HepG2 (cell line): Measurements from ENCODE around the gene NGEF.

Experiments used
- GABPA ChIP-seq, 2 experiments: IDR thresholded peaks; 2 replicates each; pipeline ENCODE4 v1.6.1; 2011 to 2016; ENCODE audit warnings: low read depth in 2 of 2, low read length in 1 of 2, missing biosample characterization in 1 of 2, missing genetic modification characterization in 1 of 2
- PRPF4 ChIP-seq: fragments of 200-400 bp; formaldehyde crosslinking; IDR thresholded peaks from 2 replicates; pipeline ENCODE4 v1.6.1; 2016; ENCODE audit warnings: low read length, low read depth; ENCODE audit not compliant: poor library complexity, severe bottlenecking
- TAF1 ChIP-seq: sonication (generic); formaldehyde crosslinking; IDR thresholded peaks from 2 replicates; pipeline ENCODE4 v1.4.0; 2020; ENCODE audit warnings: missing genetic modification reagents
- ZNF230 ChIP-seq: sonication (generic); formaldehyde crosslinking; IDR thresholded peaks from 2 replicates; pipeline ENCODE4 v1.4.0; 2020; ENCODE audit warnings: mild to moderate bottlenecking, missing genetic modification reagents
- ZNF614 ChIP-seq: IDR thresholded peaks from 2 replicates; pipeline ENCODE4 v1.6.1; 2018; ENCODE audit warnings: missing biosample characterization, missing genetic modification reagents, inconsistent platforms, borderline replicate concordance
- TF ChIP-seq, protein P1 (sequence below): sonication (generic); formaldehyde crosslinking; IDR thresholded peaks from 2 replicates; pipeline ENCODE4 v1.5.0; 2020; ENCODE audit warnings: mild to moderate bottlenecking, missing genetic modification reagents, moderate library complexity
- TF ChIP-seq, protein P2 (sequence below): sonication (generic); formaldehyde crosslinking; IDR thresholded peaks from 2 replicates; pipeline ENCODE4 v1.8.0; 2022; ENCODE audit warnings: mild to moderate bottlenecking, missing genetic modification reagents; ENCODE audit not compliant: insufficient replicate concordance
- TF ChIP-seq, protein P3 (sequence below): conservative IDR thresholded peaks from 2 replicates; pipeline ENCODE4 v1.6.1; 2018; ENCODE audit warnings: missing genetic modification reagents

DNA sequence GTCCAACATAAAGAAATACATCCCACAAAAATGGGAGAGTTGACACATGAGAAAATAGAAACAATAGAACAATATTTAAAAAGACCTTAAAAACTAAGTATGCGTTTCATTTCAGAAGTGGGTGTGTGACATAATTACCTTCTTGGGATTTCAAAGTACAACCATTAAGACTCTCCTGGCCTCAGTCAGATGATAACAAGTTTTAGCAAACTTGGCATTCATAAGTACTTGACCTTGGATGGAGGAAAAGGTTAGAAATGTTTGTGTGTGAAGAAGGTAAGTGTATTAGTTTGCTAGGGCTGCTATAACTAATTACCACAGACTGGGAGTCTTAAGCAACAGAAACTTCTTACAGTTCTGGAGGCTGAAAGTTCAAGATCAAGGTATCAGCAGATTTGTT, 4.9 kb upstream of the NGEF start:
- TF ChIP-seq, protein P1, sequence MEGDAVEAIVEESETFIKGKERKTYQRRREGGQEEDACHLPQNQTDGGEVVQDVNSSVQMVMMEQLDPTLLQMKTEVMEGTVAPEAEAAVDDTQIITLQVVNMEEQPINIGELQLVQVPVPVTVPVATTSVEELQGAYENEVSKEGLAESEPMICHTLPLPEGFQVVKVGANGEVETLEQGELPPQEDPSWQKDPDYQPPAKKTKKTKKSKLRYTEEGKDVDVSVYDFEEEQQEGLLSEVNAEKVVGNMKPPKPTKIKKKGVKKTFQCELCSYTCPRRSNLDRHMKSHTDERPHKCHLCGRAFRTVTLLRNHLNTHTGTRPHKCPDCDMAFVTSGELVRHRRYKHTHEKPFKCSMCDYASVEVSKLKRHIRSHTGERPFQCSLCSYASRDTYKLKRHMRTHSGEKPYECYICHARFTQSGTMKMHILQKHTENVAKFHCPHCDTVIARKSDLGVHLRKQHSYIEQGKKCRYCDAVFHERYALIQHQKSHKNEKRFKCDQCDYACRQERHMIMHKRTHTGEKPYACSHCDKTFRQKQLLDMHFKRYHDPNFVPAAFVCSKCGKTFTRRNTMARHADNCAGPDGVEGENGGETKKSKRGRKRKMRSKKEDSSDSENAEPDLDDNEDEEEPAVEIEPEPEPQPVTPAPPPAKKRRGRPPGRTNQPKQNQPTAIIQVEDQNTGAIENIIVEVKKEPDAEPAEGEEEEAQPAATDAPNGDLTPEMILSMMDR (CRISPR knock-in tag) = no peak
- TF ChIP-seq, protein P2, sequence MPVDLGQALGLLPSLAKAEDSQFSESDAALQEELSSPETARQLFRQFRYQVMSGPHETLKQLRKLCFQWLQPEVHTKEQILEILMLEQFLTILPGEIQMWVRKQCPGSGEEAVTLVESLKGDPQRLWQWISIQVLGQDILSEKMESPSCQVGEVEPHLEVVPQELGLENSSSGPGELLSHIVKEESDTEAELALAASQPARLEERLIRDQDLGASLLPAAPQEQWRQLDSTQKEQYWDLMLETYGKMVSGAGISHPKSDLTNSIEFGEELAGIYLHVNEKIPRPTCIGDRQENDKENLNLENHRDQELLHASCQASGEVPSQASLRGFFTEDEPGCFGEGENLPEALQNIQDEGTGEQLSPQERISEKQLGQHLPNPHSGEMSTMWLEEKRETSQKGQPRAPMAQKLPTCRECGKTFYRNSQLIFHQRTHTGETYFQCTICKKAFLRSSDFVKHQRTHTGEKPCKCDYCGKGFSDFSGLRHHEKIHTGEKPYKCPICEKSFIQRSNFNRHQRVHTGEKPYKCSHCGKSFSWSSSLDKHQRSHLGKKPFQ (CRISPR knock-in tag) = no peak
- TF ChIP-seq GABPA (IDR thresholded peaks at IDR 0.05; ENCODE audit: low read depth, low read length) = no peak
- TF ChIP-seq GABPA (CRISPR knock-in tag; IDR thresholded peaks at IDR 0.05; ENCODE audit: low read depth) = no peak
- TF ChIP-seq ZNF614 (CRISPR knock-in tag) = no peak
- TF ChIP-seq TAF1 (CRISPR knock-in tag) = no peak
- TF ChIP-seq ZNF230 = no peak
- TF ChIP-seq PRPF4 = no peak
- TF ChIP-seq, protein P3, sequence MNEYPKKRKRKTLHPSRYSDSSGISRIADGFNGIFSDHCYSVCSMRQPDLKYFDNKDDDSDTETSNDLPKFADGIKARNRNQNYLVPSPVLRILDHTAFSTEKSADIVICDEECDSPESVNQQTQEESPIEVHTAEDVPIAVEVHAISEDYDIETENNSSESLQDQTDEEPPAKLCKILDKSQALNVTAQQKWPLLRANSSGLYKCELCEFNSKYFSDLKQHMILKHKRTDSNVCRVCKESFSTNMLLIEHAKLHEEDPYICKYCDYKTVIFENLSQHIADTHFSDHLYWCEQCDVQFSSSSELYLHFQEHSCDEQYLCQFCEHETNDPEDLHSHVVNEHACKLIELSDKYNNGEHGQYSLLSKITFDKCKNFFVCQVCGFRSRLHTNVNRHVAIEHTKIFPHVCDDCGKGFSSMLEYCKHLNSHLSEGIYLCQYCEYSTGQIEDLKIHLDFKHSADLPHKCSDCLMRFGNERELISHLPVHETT (CRISPR knock-in tag) = no peak
